Suprapubic skin (tissue), 4 donors: Measurements from ENCODE around the gene KCNJ9.

ENCODE experiments used
- EP300 ChIP-seq: sonication (generic); formaldehyde crosslinking; IDR thresholded peaks from one replicate; pipeline ENCODE4 v1.6.1; 2017; ENCODE audit warnings: antibody characterized with exemption
- POLR2A ChIP-seq, 2 donors: fragments of 450-650 bp; IDR thresholded peaks; one replicate each; pipeline ENCODE4 v1.6.1; 2017; ENCODE audit warnings: antibody characterized with exemption in 2 of 2, mild to moderate bottlenecking in 2 of 2, moderate library complexity in 2 of 2
- POLR2AphosphoS5 ChIP-seq, 3 donors: sonication (generic); formaldehyde crosslinking; IDR thresholded peaks; one replicate each; pipeline ENCODE4 v1.6.1; 2017; ENCODE audit warnings: antibody characterized with exemption in 3 of 3
- TF ChIP-seq, protein P1 (sequence below), 2 donors: fragments of 200-600 bp in 1 of 2; fragments of 450-650 bp in 1 of 2; sonication (generic) in 1 of 2; IDR thresholded peaks; one replicate each; pipeline ENCODE4 v1.5.1; 2016 to 2019; ENCODE audit warnings: antibody characterized with exemption in 2 of 2, mild to moderate bottlenecking in 1 of 2, moderate library complexity in 1 of 2

DNA sequence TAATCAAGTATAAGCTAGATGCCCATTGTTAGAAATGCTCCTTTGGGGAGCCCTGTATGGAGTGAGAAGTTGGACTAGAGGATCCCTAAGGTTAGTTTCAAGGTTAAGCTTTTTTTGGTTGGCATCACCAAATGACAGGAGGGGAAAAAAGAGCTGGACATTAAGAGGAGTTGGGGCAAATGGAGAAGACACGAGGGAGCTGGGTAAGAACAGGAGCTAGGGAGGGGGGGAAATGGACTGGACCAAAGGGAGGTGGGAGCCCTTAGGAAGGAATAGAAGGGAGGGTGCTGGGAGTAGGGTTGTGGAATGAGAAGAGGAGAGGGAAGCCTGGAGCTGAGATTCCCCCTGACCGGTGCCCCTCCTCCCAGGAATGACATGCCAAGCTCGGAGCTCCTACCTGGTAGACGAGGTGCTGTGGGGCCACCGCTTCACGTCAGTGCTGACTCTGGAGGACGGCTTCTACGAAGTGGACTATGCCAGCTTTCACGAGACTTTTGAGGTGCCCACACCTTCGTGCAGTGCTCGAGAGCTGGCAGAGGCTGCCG lies 5.9 kb downstream of the KCNJ9 start:
- no peak for TF ChIP-seq POLR2AphosphoS5 (IDR thresholded peaks at IDR 0.05)
- TF ChIP-seq, protein P1, sequence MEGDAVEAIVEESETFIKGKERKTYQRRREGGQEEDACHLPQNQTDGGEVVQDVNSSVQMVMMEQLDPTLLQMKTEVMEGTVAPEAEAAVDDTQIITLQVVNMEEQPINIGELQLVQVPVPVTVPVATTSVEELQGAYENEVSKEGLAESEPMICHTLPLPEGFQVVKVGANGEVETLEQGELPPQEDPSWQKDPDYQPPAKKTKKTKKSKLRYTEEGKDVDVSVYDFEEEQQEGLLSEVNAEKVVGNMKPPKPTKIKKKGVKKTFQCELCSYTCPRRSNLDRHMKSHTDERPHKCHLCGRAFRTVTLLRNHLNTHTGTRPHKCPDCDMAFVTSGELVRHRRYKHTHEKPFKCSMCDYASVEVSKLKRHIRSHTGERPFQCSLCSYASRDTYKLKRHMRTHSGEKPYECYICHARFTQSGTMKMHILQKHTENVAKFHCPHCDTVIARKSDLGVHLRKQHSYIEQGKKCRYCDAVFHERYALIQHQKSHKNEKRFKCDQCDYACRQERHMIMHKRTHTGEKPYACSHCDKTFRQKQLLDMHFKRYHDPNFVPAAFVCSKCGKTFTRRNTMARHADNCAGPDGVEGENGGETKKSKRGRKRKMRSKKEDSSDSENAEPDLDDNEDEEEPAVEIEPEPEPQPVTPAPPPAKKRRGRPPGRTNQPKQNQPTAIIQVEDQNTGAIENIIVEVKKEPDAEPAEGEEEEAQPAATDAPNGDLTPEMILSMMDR (IDR thresholded peaks at IDR 0.05): no peak
- no peak for TF ChIP-seq POLR2A (IDR thresholded peaks at IDR 0.05)
- no peak for TF ChIP-seq EP300
